ENCODE measurements around the gene LYPLA2. TPM values are rescaled to one million over a fixed set of nuclear protein-coding genes. Genes with fewer than 3 reads are reported as not detected.
A peak's percentile ranks its signal among the peaks of the same experiment; 100 is the strongest.

Gene LYPLA2
- total RNA-seq, 2 experiments from 2014 or later, result 55.0 to 64.8 TPM

DNA sequence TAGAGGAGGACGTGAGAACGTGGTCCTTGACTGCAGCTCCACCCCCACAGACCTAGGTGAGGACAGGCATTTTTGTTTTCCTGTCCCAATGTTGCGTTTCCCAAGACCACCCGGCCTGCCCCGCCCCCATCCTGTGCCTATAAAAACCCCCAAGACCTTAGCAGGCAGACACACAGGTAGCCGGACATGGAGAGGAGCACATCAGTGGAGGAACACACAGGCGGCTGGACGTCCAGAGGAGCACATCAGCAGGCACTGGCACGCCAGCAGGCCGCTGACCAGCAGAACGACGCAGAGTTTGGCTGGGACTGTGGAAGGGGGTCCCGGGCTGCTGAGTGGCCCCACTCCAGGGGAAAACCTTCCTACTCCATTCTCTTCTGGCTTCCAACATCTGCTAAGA, 47.0 kb downstream of the LYPLA2 start:
- Mint-ChIP-seq H3K27ac (no peak overlapping the region), H3K4me1 (peaks cover 5% of the 10 kb centered on the region), H3K9me3 (ENCODE audit: low read depth) (no peaks in the 10 kb centered on the region), H3K4me3 (no peak overlapping the region), H3K27me3 (peaks cover 5% of the 10 kb centered on the region), H3K36me3 (ENCODE audit: low read depth) (no peaks in the 10 kb centered on the region)
- ChIA-PET CTCF (interaction anchor here (0.7 to 1.1 kb wide), 2 partner anchors 9 to 312 kb away, joined by 3 to 5 read pairs; no protein-coding TSS in a partner anchor), POLR2A (interaction anchor here (0.6 kb wide), 1 partner anchor 703 kb away, joined by 4 read pairs; no protein-coding TSS in a partner anchor)
- intact Hi-C loops (cut with DNase I, micrococcal nuclease), result loop anchor here (1.0 kb wide), 4 partner anchors 13 to 354 kb away; partner anchors contain the start of genes HMGCL (in 2 of the 2), ASAP3 (in 1 of the 2), FUCA1 (in 1 of the 2) and GALE (in 1 of the 2)
- DNase-seq (peak; percentile 15), ATAC-seq (no peak)

DNA sequence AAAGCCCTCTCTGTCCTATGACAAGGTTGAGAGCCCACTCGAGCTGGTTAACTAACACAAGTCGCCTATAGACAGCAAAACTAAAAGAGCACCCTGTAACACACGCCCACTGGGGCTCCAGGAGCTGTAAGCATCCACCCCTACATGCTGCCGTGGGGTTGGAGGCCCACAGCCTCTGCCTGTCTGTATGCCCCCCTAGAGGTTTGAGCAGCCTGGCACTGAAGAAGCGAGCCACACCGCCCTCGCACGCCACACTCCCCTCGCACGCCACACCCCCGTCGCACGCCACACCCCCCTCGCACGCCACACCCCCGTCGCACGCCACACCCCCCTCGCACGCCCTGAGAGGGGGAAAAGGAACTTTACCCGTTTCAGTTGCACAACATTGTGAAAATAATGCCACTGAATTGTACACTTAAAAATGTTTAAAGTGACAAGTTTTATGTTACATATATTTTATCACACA, 47.5 kb downstream of the LYPLA2 start:
- Mint-ChIP-seq H3K36me3 (ENCODE audit: low read depth) (no peaks in the 10 kb centered on the region), H3K4me1 (peaks cover 5% of the 10 kb centered on the region), H3K4me3 (peak overlapping the region; percentile 45), H3K27me3 (peaks cover 5% of the 10 kb centered on the region), H3K27ac (no peak overlapping the region), H3K9me3 (ENCODE audit: low read depth) (no peaks in the 10 kb centered on the region)
- POLR2A ChIA-PET, result interaction anchor here (0.6 kb wide), 1 partner anchor 703 kb away, joined by 4 read pairs; no protein-coding TSS in a partner anchor
- intact Hi-C loops (cut with DNase I, micrococcal nuclease), result loop anchor here (1.0 kb wide), 4 partner anchors 13 to 354 kb away; partner anchors contain the start of genes HMGCL (in 2 of the 2), ASAP3 (in 1 of the 2), FUCA1 (in 1 of the 2) and GALE (in 1 of the 2)
- DNase-seq, result peak; percentile 84
- CTCF ChIA-PET, result interaction anchor here (0.6 to 1.4 kb wide), 5 partner anchors 10 to 312 kb away, joined by 3 to 6 read pairs (median 5); no protein-coding TSS in a partner anchor
- peak; percentile 98 for ATAC-seq

DNA sequence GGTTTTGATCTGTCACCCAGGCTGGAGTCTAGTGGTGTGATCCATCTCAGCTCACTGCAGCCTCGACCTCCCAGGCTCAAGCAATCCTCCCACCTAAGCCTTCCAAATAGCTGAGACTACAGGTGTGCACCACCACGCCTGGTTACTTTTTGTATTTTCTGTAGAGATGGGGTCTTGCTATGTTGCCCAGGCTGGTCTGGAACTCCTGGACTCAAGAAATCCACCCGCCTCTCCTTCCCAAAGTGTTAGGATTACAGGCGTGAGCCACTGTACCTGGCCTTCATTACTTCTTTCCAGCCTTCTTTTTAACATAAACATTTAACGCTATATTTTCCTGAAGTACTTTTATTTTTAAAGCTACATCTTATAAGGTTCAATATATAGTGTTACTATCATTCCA, 52.7 kb downstream of the LYPLA2 start:
- no peaks in the 10 kb centered on the region for H3K4me1 Mint-ChIP-seq
- intact Hi-C loops (cut with DNase I, micrococcal nuclease), result no loop called here
- DNase-seq (no peak), ATAC-seq (no peak)
- ChIA-PET POLR2A (no interaction called here), CTCF (interaction anchor here (0.9 to 1.2 kb wide), 3 partner anchors 25 to 72 kb away, joined by 3 to 6 read pairs (median 3); partner anchors contain the start of gene FUCA1)
- peaks cover 4% of the 10 kb centered on the region for H3K9me3 Mint-ChIP-seq (ENCODE audit: low read depth)
- peaks cover 19% of the 10 kb centered on the region for H3K36me3 Mint-ChIP-seq (ENCODE audit: low read depth)
- H3K27ac Mint-ChIP-seq, result no peak overlapping the region
- H3K27me3 Mint-ChIP-seq, result no peaks in the 10 kb centered on the region
- H3K4me3 Mint-ChIP-seq, result no peak overlapping the region

Other genes with a start within 250 kb of the LYPLA2 start
- gene ID3, start 231.6 kb upstream of the LYPLA2 start, total RNA-seq, result 10 to 100 TPM; 42.6 to 43.9 TPM
- gene RPL11, start 99.3 kb upstream of the LYPLA2 start, total RNA-seq, result 1,000 to 10,000 TPM; 1,003 to 1,481 TPM
- gene ELOA, start 47.7 kb upstream of the LYPLA2 start, total RNA-seq, result 10 to 100 TPM; 34.5 to 38.6 TPM
- 10 to 100 TPM; 53.1 to 64.1 TPM for gene PITHD1, start 12.7 kb upstream of the LYPLA2 start, total RNA-seq
- 10 to 100 TPM; 27.4 to 35.6 TPM for gene GALE, start 9.6 kb downstream of the LYPLA2 start, total RNA-seq
- gene HMGCL, start 34.3 kb downstream of the LYPLA2 start, total RNA-seq, result 10 to 100 TPM; 31.9 to 46.0 TPM
- 1 to 10 TPM; 4.2 to 4.5 TPM for gene FUCA1, start 77.1 kb downstream of the LYPLA2 start, total RNA-seq
- not detected for gene CNR2, start 122.2 kb downstream of the LYPLA2 start, total RNA-seq
- gene PNRC2, start 168.7 kb downstream of the LYPLA2 start, total RNA-seq, result 100 to 1,000 TPM; 133 to 142 TPM
- gene SRSF10, start 189.2 kb downstream of the LYPLA2 start, total RNA-seq, result 100 to 1,000 TPM; 213 to 225 TPM

Data from activated CD4-positive, alpha-beta T cell treated with anti-CD3 and anti-CD28 coated beads for 36 hours (primary cell).